Dedifferentiated amniotic fluid mesenchymal stem cell (primary cell): ENCODE measurements around the gene KRT3.

ENCODE experiments used
- DNase-seq: peaks from one replicate; pipeline ENCODE4 v3.0.0-alpha.2; 2016; ENCODE audit errors: extremely low spot score

KRT3 gene

GRCh38 chr12:52827499-52828090, 31.7 kb upstream of the KRT3 start:
- DNase-seq = no peak

- no peak for DNase-seq
Observed at GRCh38 chr12:52826611-52827498, 30.9 kb upstream of the KRT3 start.

GRCh38 chr12:52825961-52826360, 30.0 kb upstream of the KRT3 start:
- DNase-seq = no peak

- no peak for DNase-seq
Observed at GRCh38 chr12:52824741-52825410, 29.0 kb upstream of the KRT3 start.

- no peak for DNase-seq
Observed at GRCh38 chr12:52823761-52824450, 28.0 kb upstream of the KRT3 start.

GRCh38 chr12:52822771-52823510, 27.0 kb upstream of the KRT3 start:
- no peak for DNase-seq

- DNase-seq = no peak
Observed at GRCh38 chr12:52821826-52822660, 26.1 kb upstream of the KRT3 start.

- DNase-seq = no peak
Observed at GRCh38 chr12:52821071-52821730, 25.3 kb upstream of the KRT3 start.

- DNase-seq = no peak
Observed at GRCh38 chr12:52820521-52820920, 24.6 kb upstream of the KRT3 start.

GRCh38 chr12:52819731-52820510, 24.0 kb upstream of the KRT3 start:
- no peak for DNase-seq

- DNase-seq = no peak
Observed at GRCh38 chr12:52818887-52819420, 23.0 kb upstream of the KRT3 start.

GRCh38 chr12:52818388-52818787, 22.5 kb upstream of the KRT3 start:
- DNase-seq = no peak

- DNase-seq = no peak
Observed at GRCh38 chr12:52817699-52818238, 21.9 kb upstream of the KRT3 start.

- DNase-seq = no peak
Observed at GRCh38 chr12:52817003-52817698, 21.2 kb upstream of the KRT3 start.

- no peak for DNase-seq
Observed at GRCh38 chr12:52815676-52816588, 20.0 kb upstream of the KRT3 start.

- no peak for DNase-seq
Observed at GRCh38 chr12:52815161-52815560, 19.2 kb upstream of the KRT3 start.

GRCh38 chr12:52814710-52815155, 18.8 kb upstream of the KRT3 start:
- DNase-seq = no peak
